Astrocyte (in vitro differentiated cells and primary cell): ENCODE results near the gene ZC3H12D. TPM values are rescaled to one million over a fixed set of nuclear protein-coding genes. Genes with fewer than 3 reads are reported as not detected.

Experiments used
- DNase-seq: peaks from one replicate; pipeline ENCODE4 v3.0.0-alpha.2; 2010; ENCODE audit warnings: low read depth
- FAIRE-seq: peaks from 2 replicates; lab custom pipeline; 2011; peaks lifted over from hg19 to GRCh38; lab: Jason Lieb, UNC
- H2AFZ ChIP-seq: 2 replicates; pipeline ENCODE4 v1.6.0; 2012; ENCODE audit warnings: low read depth, low read length, inconsistent platforms
- H3K27ac ChIP-seq: 2 replicates; pipeline ENCODE4 v1.5.1; 2011; ENCODE audit warnings: low read depth, low read length, inconsistent platforms
- H3K27me3 ChIP-seq: 2 replicates; pipeline ENCODE4 v1.6.0; 2011; ENCODE audit warnings: low read length, inconsistent platforms; ENCODE audit not compliant: insufficient read depth
- H3K36me3 ChIP-seq: 2 replicates; pipeline ENCODE4 v1.5.1; 2011; ENCODE audit warnings: low read length, inconsistent platforms; ENCODE audit not compliant: insufficient read depth
- H3K4me1 ChIP-seq: 2 replicates; pipeline ENCODE4 v1.5.1; 2011; ENCODE audit warnings: low read length, inconsistent platforms; ENCODE audit not compliant: insufficient read depth
- H3K4me2 ChIP-seq: 2 replicates; pipeline ENCODE4 v1.6.0; 2012; ENCODE audit warnings: low read length, inconsistent platforms
- H3K4me3 ChIP-seq: 2 replicates; pipeline ENCODE4 v1.5.1; 2011; ENCODE audit warnings: low read depth, mild to moderate bottlenecking, low read length, inconsistent platforms; ENCODE audit not compliant: insufficient read depth
- H3K79me2 ChIP-seq: 2 replicates; pipeline ENCODE4 v1.6.0; 2012; ENCODE audit warnings: mild to moderate bottlenecking, low read length, inconsistent platforms; ENCODE audit not compliant: insufficient read depth
- H3K9ac ChIP-seq: 2 replicates; pipeline ENCODE4 v1.6.0; 2012; ENCODE audit warnings: mild to moderate bottlenecking, low read length, inconsistent platforms
- H3K9me3 ChIP-seq: 2 replicates; pipeline ENCODE4 v1.5.1; 2012; ENCODE audit warnings: low read depth, mild to moderate bottlenecking, low read length, inconsistent platforms; ENCODE audit not compliant: insufficient read depth
- H4K20me1 ChIP-seq: 2 replicates; pipeline ENCODE4 v1.6.0; 2012; ENCODE audit warnings: low read length, inconsistent platforms; ENCODE audit not compliant: insufficient read depth
- H3K27ac Mint-ChIP-seq: one replicate; pipeline ENCODE4 v1.8.0; 2021; ENCODE audit warnings: mild to moderate bottlenecking, mixed read lengths; ENCODE audit not compliant: unreplicated experiment
- H3K27me3 Mint-ChIP-seq: one replicate; pipeline ENCODE4 v1.8.0; 2021; ENCODE audit warnings: low read depth, mixed read lengths; ENCODE audit not compliant: unreplicated experiment
- H3K36me3 Mint-ChIP-seq: one replicate; pipeline ENCODE4 v1.8.0; 2021; ENCODE audit warnings: low read depth, mixed read lengths; ENCODE audit not compliant: unreplicated experiment
- H3K4me1 Mint-ChIP-seq: one replicate; pipeline ENCODE4 v1.8.0; 2021; ENCODE audit warnings: low read depth, mixed read lengths; ENCODE audit not compliant: unreplicated experiment
- H3K4me3 Mint-ChIP-seq: one replicate; pipeline ENCODE4 v1.8.0; 2021; ENCODE audit warnings: mild to moderate bottlenecking, moderate library complexity, mixed read lengths; ENCODE audit not compliant: unreplicated experiment
- H3K9me3 Mint-ChIP-seq: one replicate; pipeline ENCODE4 v1.8.0; 2021; ENCODE audit warnings: mild to moderate bottlenecking, mixed read lengths; ENCODE audit not compliant: unreplicated experiment
- EZH2 ChIP-seq: IDR thresholded peaks from 2 replicates; pipeline ENCODE4 v1.6.1; 2012; ENCODE audit warnings: mild to moderate bottlenecking, low read length, inconsistent platforms; ENCODE audit not compliant: insufficient read depth
- total RNA-seq: library from RNA; stranded (reverse); gene quantifications from 2 replicates; pipeline ENCODE4 v1.2.1, GENCODE V29; 2021
- TF ChIP-seq, protein P1 (sequence below): IDR thresholded peaks from 2 replicates; pipeline ENCODE4 v1.5.1; 2011; ENCODE audit warnings: low read depth, mild to moderate bottlenecking, inconsistent platforms, low read length, moderate library complexity; ENCODE audit not compliant: insufficient read depth

ZC3H12D gene
- total RNA-seq, 1 donor from 2014 or later = 0.05 TPM

DNA sequence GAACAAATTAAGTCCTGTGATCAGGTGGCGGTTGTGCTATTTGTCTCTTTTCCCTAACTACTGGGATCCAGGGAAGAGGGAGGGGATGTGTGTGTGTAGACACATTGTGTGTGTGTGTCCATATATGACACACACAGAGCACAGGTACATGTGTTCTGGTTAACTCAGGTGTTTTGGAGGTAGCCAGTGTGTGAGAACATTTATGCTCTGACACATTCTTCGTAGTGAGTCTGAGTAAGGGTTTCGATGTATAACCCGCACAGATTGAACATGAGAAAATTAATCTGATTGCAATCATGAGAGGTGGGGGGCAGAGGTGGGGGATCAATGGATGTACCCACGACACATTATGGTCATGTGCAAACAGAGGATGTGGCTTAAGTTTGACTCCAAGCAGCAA, 12.6 kb downstream of the ZC3H12D start:
- Histone ChIP-seq H3K4me3 (no peak overlapping the region), H3K36me3 (no peaks in the 10 kb centered on the region), H2AFZ (no peak overlapping the region), H3K4me1 (peaks cover 3% of the 10 kb centered on the region), H3K9me3 (no peaks in the 10 kb centered on the region), H3K79me2 (no peaks in the 10 kb centered on the region), H3K27me3 (peaks cover 9% of the 10 kb centered on the region), H4K20me1 (no peaks in the 10 kb centered on the region), H3K4me2 (no peak overlapping the region), H3K27ac (no peak overlapping the region), H3K9ac (no peak overlapping the region)
- Mint-ChIP-seq H3K36me3 (peaks cover 2% of the 10 kb centered on the region), H3K9me3 (no peaks in the 10 kb centered on the region), H3K4me1 (no peaks in the 10 kb centered on the region), H3K27me3 (peaks cover 35% of the 10 kb centered on the region), H3K4me3 (no peak overlapping the region), H3K27ac (no peak overlapping the region)
- TF ChIP-seq EZH2 = no peak
- TF ChIP-seq, protein P1, sequence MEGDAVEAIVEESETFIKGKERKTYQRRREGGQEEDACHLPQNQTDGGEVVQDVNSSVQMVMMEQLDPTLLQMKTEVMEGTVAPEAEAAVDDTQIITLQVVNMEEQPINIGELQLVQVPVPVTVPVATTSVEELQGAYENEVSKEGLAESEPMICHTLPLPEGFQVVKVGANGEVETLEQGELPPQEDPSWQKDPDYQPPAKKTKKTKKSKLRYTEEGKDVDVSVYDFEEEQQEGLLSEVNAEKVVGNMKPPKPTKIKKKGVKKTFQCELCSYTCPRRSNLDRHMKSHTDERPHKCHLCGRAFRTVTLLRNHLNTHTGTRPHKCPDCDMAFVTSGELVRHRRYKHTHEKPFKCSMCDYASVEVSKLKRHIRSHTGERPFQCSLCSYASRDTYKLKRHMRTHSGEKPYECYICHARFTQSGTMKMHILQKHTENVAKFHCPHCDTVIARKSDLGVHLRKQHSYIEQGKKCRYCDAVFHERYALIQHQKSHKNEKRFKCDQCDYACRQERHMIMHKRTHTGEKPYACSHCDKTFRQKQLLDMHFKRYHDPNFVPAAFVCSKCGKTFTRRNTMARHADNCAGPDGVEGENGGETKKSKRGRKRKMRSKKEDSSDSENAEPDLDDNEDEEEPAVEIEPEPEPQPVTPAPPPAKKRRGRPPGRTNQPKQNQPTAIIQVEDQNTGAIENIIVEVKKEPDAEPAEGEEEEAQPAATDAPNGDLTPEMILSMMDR = no peak
- no peak for FAIRE-seq
- DNase-seq = no peak

DNA sequence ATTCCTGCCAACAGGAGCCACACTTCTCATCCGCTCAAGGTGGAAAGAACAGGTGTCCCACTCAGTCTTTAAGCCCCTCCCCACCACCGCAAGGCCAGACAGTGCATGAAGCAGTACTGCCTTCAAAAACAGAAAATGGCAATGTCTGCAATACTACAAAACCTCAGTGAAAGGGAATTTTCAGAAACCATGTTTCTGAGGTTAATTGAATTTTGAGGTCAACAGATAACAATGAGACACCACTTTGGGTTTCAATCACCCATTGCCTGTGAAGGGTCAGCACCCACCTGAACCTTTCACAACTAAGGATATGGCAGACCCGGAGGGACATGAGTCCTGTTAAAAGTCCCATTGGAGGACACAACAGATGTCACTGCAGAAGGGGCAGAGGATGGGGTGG, 13.0 kb downstream of the ZC3H12D start:
- H3K4me1 Mint-ChIP-seq = no peaks in the 10 kb centered on the region
- no peak overlapping the region for H3K9ac ChIP-seq
- H3K4me3 Mint-ChIP-seq = no peak overlapping the region
- H3K4me3 ChIP-seq = no peak overlapping the region
- H3K4me1 ChIP-seq = peaks cover 3% of the 10 kb centered on the region
- TF ChIP-seq, protein P1 = no peak
- TF ChIP-seq EZH2 = no peak
- H3K27ac Mint-ChIP-seq = no peak overlapping the region
- DNase-seq (no peak), FAIRE-seq (no peak)
- no peak overlapping the region for H3K27ac ChIP-seq
- H3K36me3 ChIP-seq = no peaks in the 10 kb centered on the region
- H3K27me3 ChIP-seq = peaks cover 9% of the 10 kb centered on the region
- H2AFZ ChIP-seq = no peak overlapping the region
- H4K20me1 ChIP-seq = no peaks in the 10 kb centered on the region
- H3K9me3 ChIP-seq = no peaks in the 10 kb centered on the region
- peaks cover 32% of the 10 kb centered on the region for H3K27me3 Mint-ChIP-seq
- H3K4me2 ChIP-seq = no peak overlapping the region
- no peaks in the 10 kb centered on the region for H3K79me2 ChIP-seq
- H3K36me3 Mint-ChIP-seq = peaks cover 2% of the 10 kb centered on the region
- no peaks in the 10 kb centered on the region for H3K9me3 Mint-ChIP-seq

DNA sequence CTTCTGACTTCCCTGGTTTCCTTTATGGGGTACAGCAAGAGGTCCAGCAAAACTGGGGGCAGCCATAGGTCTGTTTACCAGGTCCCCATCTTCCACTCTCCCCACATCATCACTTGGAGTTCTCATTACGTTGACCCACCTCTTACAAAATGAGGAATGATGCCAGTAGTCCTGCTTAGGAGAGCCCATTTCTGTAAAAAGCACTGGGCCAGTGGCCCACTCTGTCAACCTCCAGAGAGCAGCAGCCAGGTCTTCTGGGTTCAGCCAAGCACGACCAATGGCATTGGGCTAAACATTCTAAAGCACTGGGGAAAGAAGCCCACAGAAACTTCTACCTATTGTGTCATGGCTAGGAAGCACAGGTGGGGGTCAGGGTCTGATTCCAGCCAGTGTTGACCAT, 13.9 kb downstream of the ZC3H12D start:
- no peak for DNase-seq
- no peak overlapping the region for H3K27ac Mint-ChIP-seq
- Histone ChIP-seq H3K27me3 (peaks cover 9% of the 10 kb centered on the region), H3K9me3 (no peaks in the 10 kb centered on the region), H3K4me1 (peaks cover 3% of the 10 kb centered on the region), H3K79me2 (no peaks in the 10 kb centered on the region), H3K4me3 (no peak overlapping the region), H3K9ac (no peak overlapping the region), H2AFZ (no peak overlapping the region), H3K36me3 (no peaks in the 10 kb centered on the region), H3K27ac (no peak overlapping the region), H3K4me2 (no peak overlapping the region), H4K20me1 (no peaks in the 10 kb centered on the region)
- FAIRE-seq = no peak
- H3K27me3 Mint-ChIP-seq = peaks cover 32% of the 10 kb centered on the region
- H3K36me3 Mint-ChIP-seq = peaks cover 2% of the 10 kb centered on the region
- H3K4me3 Mint-ChIP-seq = no peak overlapping the region
- no peak for TF ChIP-seq EZH2
- TF ChIP-seq, protein P1 = no peak
- H3K4me1 Mint-ChIP-seq = no peaks in the 10 kb centered on the region
- H3K9me3 Mint-ChIP-seq = no peaks in the 10 kb centered on the region
